Type B pancreatic cell (in vitro differentiated cells): ENCODE data around the gene LILRA5. TPM values are rescaled to one million over a fixed set of nuclear protein-coding genes. Genes with fewer than 3 reads are reported as not detected.

Experiments used
- DNase-seq: peaks from one replicate; pipeline ENCODE4 v3.0.0; 2021; ENCODE audit warnings: mixed read lengths; ENCODE audit not compliant: unreplicated experiment; ENCODE audit errors: extremely low spot score
- H3K27ac Mint-ChIP-seq: 2 replicates; pipeline ENCODE4 v1.8.0; 2021; ENCODE audit warnings: mild to moderate bottlenecking, mixed read lengths
- H3K27me3 Mint-ChIP-seq: 2 replicates; pipeline ENCODE4 v1.8.0; 2021; ENCODE audit warnings: mixed read lengths
- H3K36me3 Mint-ChIP-seq: 2 replicates; pipeline ENCODE4 v1.8.0; 2021; ENCODE audit warnings: mixed read lengths
- H3K4me1 Mint-ChIP-seq: one replicate; pipeline ENCODE4 v1.8.0; 2021; ENCODE audit warnings: mixed read lengths; ENCODE audit not compliant: unreplicated experiment
- H3K4me3 Mint-ChIP-seq: 2 replicates; pipeline ENCODE4 v1.8.0; 2021; ENCODE audit warnings: mild to moderate bottlenecking, mixed read lengths
- H3K9me3 Mint-ChIP-seq: 2 replicates; pipeline ENCODE4 v1.8.0; 2021; ENCODE audit warnings: mixed read lengths
- CTCF ChIP-seq: fragments of 200-600 bp; sonication (generic); conservative IDR thresholded peaks from 2 replicates; pipeline ENCODE4 v1.5.0; 2021; ENCODE audit warnings: antibody characterized with exemption, mild to moderate bottlenecking
- total RNA-seq: library from RNA; stranded (reverse); gene quantifications from 2 replicates; pipeline ENCODE4 v1.2.1, GENCODE V29; 2021; ENCODE audit warnings: low replicate concordance

The LILRA5 gene
- total RNA-seq, 1 donor from 2014 or later = not detected

GRCh38 chr19:54355675-54356074, 42.7 kb upstream of the LILRA5 start:
- H3K9me3 Mint-ChIP-seq = no peaks in the 10 kb centered on the region
- H3K27ac Mint-ChIP-seq = no peak overlapping the region
- H3K36me3 Mint-ChIP-seq = no peaks in the 10 kb centered on the region
- no peak for DNase-seq
- no peaks in the 10 kb centered on the region for H3K4me1 Mint-ChIP-seq
- H3K27me3 Mint-ChIP-seq = no peaks in the 10 kb centered on the region
- no peak overlapping the region for H3K4me3 Mint-ChIP-seq
- TF ChIP-seq CTCF = no peak

DNA sequence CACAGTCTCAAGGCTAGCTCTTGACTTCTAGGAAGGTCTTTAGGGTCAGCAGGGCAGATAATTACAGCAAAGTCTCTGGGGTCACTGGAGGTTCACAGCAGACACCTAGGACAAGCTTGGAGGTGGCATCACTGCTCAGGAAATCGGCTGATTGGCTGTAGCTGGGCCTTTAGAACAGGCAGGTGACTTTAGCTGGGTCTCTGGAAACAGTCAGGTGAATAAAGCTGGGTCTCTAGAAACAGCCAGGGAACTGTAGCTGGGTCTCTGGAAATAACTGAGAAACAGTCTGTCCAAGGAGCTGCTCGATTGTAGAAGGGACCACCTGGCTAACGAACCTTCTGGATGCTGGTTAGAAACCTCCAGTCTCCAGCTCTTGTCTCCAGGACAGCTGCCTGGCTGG, 41.8 kb upstream of the LILRA5 start:
- no peak for TF ChIP-seq CTCF
- Mint-ChIP-seq H3K4me3 (no peak overlapping the region), H3K36me3 (no peaks in the 10 kb centered on the region), H3K27ac (no peak overlapping the region), H3K27me3 (peaks cover 5% of the 10 kb centered on the region), H3K4me1 (no peaks in the 10 kb centered on the region), H3K9me3 (no peaks in the 10 kb centered on the region)
- no peak for DNase-seq

GRCh38 chr19:54352546-54352945, 39.6 kb upstream of the LILRA5 start:
- TF ChIP-seq CTCF = no peak
- no peaks in the 10 kb centered on the region for H3K36me3 Mint-ChIP-seq
- H3K4me1 Mint-ChIP-seq = no peaks in the 10 kb centered on the region
- no peak for DNase-seq
- no peak overlapping the region for H3K27ac Mint-ChIP-seq
- H3K9me3 Mint-ChIP-seq = no peaks in the 10 kb centered on the region
- no peak overlapping the region for H3K4me3 Mint-ChIP-seq
- peaks cover 16% of the 10 kb centered on the region for H3K27me3 Mint-ChIP-seq

- no peaks in the 10 kb centered on the region for H3K4me1 Mint-ChIP-seq
- no peak for DNase-seq
- no peaks in the 10 kb centered on the region for H3K9me3 Mint-ChIP-seq
- peaks cover 17% of the 10 kb centered on the region for H3K27me3 Mint-ChIP-seq
- no peak overlapping the region for H3K4me3 Mint-ChIP-seq
- no peak for TF ChIP-seq CTCF
- no peak overlapping the region for H3K27ac Mint-ChIP-seq
- H3K36me3 Mint-ChIP-seq = no peaks in the 10 kb centered on the region
These were observed 39.1 kb upstream of the LILRA5 start for GRCh38 chr19:54352041-54352440.

GRCh38 chr19:54351474-54351873, 38.5 kb upstream of the LILRA5 start:
- Mint-ChIP-seq H3K4me3 (no peak overlapping the region), H3K9me3 (no peaks in the 10 kb centered on the region)

More at GRCh38 chr19:54351474-54351873, 38.5 kb upstream of the LILRA5 start:
- no peak for DNase-seq
- Mint-ChIP-seq H3K27me3 (peaks cover 17% of the 10 kb centered on the region), H3K36me3 (no peaks in the 10 kb centered on the region), H3K4me1 (no peaks in the 10 kb centered on the region), H3K27ac (no peak overlapping the region)
- TF ChIP-seq CTCF = no peak
